NCI-H345 (cell line): ENCODE data around the gene UBASH3A.
"Not testable (repeated sequence)": the region's sequence is repeated elsewhere in the genome, so short reads cannot be mapped to it uniquely, and the experiment has no call there.

Source experiments
- DNase-seq: peaks from one replicate; lab custom pipeline; 2025; lab: John Stamatoyannopoulos, UW

UBASH3A gene

GRCh38 chr21:42390696-42391095 lies 13.0 kb upstream of the UBASH3A start:
- no peak for DNase-seq

- no peak for DNase-seq
Observed at GRCh38 chr21:42391297-42391696, 12.4 kb upstream of the UBASH3A start.

GRCh38 chr21:42392731-42393442 lies 10.8 kb upstream of the UBASH3A start:
- DNase-seq, result no peak

GRCh38 chr21:42393443-42393950 lies 10.2 kb upstream of the UBASH3A start:
- DNase-seq, result no peak

- DNase-seq, result no peak
Observed at GRCh38 chr21:42395302-42395701, 8.4 kb upstream of the UBASH3A start.

- no peak for DNase-seq
Observed at GRCh38 chr21:42395905-42396651, 7.6 kb upstream of the UBASH3A start, which contains the start of gene TMPRSS3. TMPRSS3 (minus strand) TSS chr21:42396052; CDS start chr21:42395417, 635 bp downstream.

GRCh38 chr21:42396799-42397745 lies 6.6 kb upstream of the UBASH3A start:
- DNase-seq, result no peak

- DNase-seq, result no peak
Observed at GRCh38 chr21:42397746-42398394, 5.8 kb upstream of the UBASH3A start.

- DNase-seq, result no peak
Observed at GRCh38 chr21:42398436-42399028, 5.2 kb upstream of the UBASH3A start.

GRCh38 chr21:42400525-42400924 lies 3.2 kb upstream of the UBASH3A start:
- DNase-seq, result no peak

GRCh38 chr21:42401154-42401553 lies 2.5 kb upstream of the UBASH3A start:
- DNase-seq, result no peak

- no peak for DNase-seq
Observed at GRCh38 chr21:42401820-42402251, 1.9 kb upstream of the UBASH3A start.

- no peak for DNase-seq
Observed at GRCh38 chr21:42404539-42404938, 837 bp downstream of the UBASH3A start.

GRCh38 chr21:42405064-42406013 lies 1.6 kb downstream of the UBASH3A start:
- no peak for DNase-seq

GRCh38 chr21:42406201-42406621 lies 2.5 kb downstream of the UBASH3A start:
- no peak for DNase-seq

- DNase-seq, result no peak
Observed at GRCh38 chr21:42406866-42407265, 3.2 kb downstream of the UBASH3A start.

- no peak for DNase-seq
Observed at GRCh38 chr21:42407476-42407875, 3.8 kb downstream of the UBASH3A start.

- DNase-seq, result not testable (repeated sequence)
Observed at GRCh38 chr21:42408718-42409117, 5.0 kb downstream of the UBASH3A start.

- no peak for DNase-seq
Observed at GRCh38 chr21:42409366-42409765, 5.7 kb downstream of the UBASH3A start.
